Tibial nerve (tissue), 3 donors: ENCODE measurements around the gene CTSO.

Experiments
- CTCF ChIP-seq, 5 experiments: fragments of 200-600 bp in 3 of 5; fragments of 450-650 bp in 2 of 5; sonication (generic) in 3 of 5; IDR thresholded peaks; one replicate each; pipeline ENCODE4 v1.5.1; 2016 to 2019; ENCODE audit warnings: antibody characterized with exemption in 5 of 5, mild to moderate bottlenecking in 3 of 5, moderate library complexity in 2 of 5
- POLR2A ChIP-seq, 2 donors: fragments of 450-650 bp; IDR thresholded peaks; one replicate each; pipeline ENCODE4 v1.6.1; 2017; ENCODE audit warnings: antibody characterized with exemption in 2 of 2, mild to moderate bottlenecking in 2 of 2, moderate library complexity in 2 of 2

GRCh38 chr4:155964016-155964891 lies 10.6 kb upstream of the CTSO start:
- TF ChIP-seq POLR2A (IDR thresholded peaks at IDR 0.05) (no peak), CTCF (IDR thresholded peaks at IDR 0.05) (no peak)
